Urinary bladder (tissue), 4 donors: Measurements from ENCODE around the gene YTHDF1. TPM values are rescaled to one million over a fixed set of nuclear protein-coding genes. Genes with fewer than 3 reads are reported as not detected.

ENCODE experiments used
- DNase-seq: peaks from one replicate; pipeline ENCODE4 v3.0.0-alpha.2; 2015; ENCODE audit errors: extremely low spot score
- H3K27ac ChIP-seq: one replicate; pipeline ENCODE4 v1.5.1; 2013; ENCODE audit warnings: low read depth, mild to moderate bottlenecking, moderate library complexity
- H3K36me3 ChIP-seq: one replicate; pipeline ENCODE4 v1.6.1; 2013; ENCODE audit warnings: mild to moderate bottlenecking, moderate library complexity; ENCODE audit not compliant: insufficient read depth
- H3K4me1 ChIP-seq: one replicate; pipeline ENCODE4 v1.6.1; 2013; ENCODE audit warnings: mild to moderate bottlenecking, moderate library complexity; ENCODE audit not compliant: insufficient read depth
- H3K4me3 ChIP-seq: one replicate; pipeline ENCODE4 v1.5.1; 2013; ENCODE audit warnings: low read depth, low read length
- WGBS: extraction: QIAGEN DNeasy Blood & Tissue Kit; methylation state at CpG from one replicate; pipeline ENCODE4 v1.1.7; 2013; 5-methylcytosine and 5-hydroxymethylcytosine counted together
- polyA plus RNA-seq: library from polyadenylated mRNA; stranded (reverse); fragments of 200-250 nt; gene quantifications from one replicate; pipeline ENCODE4 v1.2.3, GENCODE V29; 2013
- total RNA-seq: library from RNA; depleted of rRNA; stranded (reverse); fragments of >200 nt; gene quantifications from one replicate; pipeline ENCODE4 v1.2.3, GENCODE V29; 2014
- donor health status: healthy with polysubstance abuse.
- donor health status: healthy.

Gene YTHDF1
- total and polyA plus RNA-seq, 2 donors = 16.7 to 24.0 TPM

DNA sequence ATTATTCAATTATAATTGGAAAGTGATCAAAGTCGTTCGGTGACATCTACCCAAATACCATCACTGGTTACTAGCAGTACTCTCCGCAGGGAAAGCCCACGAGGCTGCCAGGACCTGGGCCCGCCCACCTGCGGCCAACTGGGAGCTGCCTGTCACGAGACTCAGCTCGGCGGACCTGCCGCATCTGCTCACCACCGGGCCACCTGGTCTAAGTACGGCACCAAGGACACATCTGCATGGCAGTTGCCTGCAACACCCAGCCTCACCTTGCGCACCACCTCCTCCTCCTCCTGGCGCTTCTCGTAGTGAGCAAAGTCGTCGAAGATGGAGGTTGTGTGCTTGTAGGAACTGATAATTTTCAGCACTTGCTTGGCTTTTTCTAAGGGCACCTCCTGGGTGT, 13.9 kb downstream of the YTHDF1 start:
- whole genome bisulfite sequencing = 89% methylated on average over 17 of the region's 17 CpGs
- Histone ChIP-seq H3K4me1 (no peaks in the 10 kb centered on the region), H3K36me3 (peaks cover 5% of the 10 kb centered on the region), H3K4me3 (no peak overlapping the region), H3K27ac (no peak overlapping the region)
- DNase-seq = no peak

DNA sequence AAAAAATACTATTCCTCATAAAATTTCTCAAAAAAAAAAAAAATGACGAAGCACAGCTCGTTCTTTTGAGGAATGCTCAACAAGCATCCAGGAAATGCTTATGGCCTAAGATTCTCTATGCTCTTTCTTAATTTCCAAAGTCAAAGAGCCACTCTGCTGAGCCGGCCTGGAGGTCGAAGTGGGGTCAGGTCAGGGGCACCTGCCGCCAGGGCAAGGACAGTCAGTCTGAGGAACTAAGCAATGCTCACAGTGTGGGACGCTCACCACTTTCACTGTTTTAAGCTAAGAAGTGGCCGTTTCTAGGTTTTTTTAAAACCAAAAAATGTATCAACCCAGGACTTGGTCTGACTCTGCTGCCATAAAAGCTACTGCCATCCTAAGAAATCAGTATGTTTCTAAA, 17.3 kb downstream of the YTHDF1 start:
- H3K27ac ChIP-seq = no peak overlapping the region
- no peak for DNase-seq
- H3K4me1 ChIP-seq = no peaks in the 10 kb centered on the region
- 65% methylated on average over 7 of the region's 7 CpGs for WGBS
- no peak overlapping the region for H3K4me3 ChIP-seq
- H3K36me3 ChIP-seq = peaks cover 3% of the 10 kb centered on the region

DNA sequence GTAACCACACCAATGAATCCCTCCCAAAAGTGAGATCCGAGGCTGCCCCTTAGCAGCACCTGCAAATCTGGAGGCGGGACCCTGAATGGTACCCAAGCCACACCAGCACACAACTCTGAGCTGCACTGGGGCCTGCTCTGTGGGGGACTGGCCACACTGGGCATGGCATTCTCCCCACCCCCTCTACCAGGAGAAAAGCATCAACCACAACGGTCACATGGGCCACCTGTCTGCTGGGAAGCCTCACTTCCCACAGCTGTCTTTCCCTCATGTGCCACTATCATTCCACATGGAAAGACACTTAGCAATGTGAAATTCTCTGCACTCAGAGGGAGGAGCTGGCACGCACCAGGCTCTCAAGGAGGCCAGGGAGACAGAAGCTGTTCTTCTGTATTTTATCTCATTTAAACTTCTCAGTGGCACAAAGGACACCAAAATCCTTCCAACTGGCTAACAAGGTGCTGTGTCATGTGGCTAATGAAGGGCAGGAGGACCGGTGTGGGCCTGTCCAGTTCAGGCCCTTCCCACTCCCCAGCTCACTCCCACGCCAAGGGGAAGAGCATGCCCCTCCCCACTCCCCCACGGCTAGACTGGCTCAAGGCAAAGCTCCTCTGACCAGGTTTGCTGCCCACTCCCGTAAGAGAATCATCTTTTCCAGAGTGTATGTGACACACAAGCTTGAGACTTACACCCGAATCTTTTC, 19.0 kb downstream of the YTHDF1 start:
- Histone ChIP-seq H3K4me1 (no peaks in the 10 kb centered on the region), H3K4me3 (no peak overlapping the region), H3K27ac (no peak overlapping the region), H3K36me3 (no peaks in the 10 kb centered on the region)
- WGBS = 74% methylated on average over 9 of the region's 9 CpGs
- DNase-seq = no peak

DNA sequence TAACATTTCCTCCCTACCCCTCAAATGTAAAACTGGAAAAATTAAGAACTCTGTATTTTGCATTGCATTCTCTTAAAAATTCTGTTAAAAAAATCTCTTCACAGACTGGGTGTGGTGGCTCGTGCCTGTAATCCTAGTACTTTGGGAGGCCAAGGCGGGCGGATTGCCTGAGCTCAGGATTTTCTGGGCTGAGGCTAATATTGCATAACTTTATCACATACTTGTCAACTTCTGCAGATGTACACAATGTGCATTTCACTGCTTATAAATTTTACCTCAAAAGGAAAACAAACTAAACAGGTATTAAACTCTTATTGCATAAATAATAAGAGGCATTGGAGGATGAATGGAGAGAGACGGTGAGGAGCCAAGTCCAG, 21.1 kb downstream of the YTHDF1 start:
- Histone ChIP-seq H3K27ac (no peak overlapping the region), H3K36me3 (no peaks in the 10 kb centered on the region), H3K4me3 (no peak overlapping the region), H3K4me1 (no peaks in the 10 kb centered on the region)
- WGBS = 85% methylated on average over 4 of the region's 4 CpGs
- no peak for DNase-seq

DNA sequence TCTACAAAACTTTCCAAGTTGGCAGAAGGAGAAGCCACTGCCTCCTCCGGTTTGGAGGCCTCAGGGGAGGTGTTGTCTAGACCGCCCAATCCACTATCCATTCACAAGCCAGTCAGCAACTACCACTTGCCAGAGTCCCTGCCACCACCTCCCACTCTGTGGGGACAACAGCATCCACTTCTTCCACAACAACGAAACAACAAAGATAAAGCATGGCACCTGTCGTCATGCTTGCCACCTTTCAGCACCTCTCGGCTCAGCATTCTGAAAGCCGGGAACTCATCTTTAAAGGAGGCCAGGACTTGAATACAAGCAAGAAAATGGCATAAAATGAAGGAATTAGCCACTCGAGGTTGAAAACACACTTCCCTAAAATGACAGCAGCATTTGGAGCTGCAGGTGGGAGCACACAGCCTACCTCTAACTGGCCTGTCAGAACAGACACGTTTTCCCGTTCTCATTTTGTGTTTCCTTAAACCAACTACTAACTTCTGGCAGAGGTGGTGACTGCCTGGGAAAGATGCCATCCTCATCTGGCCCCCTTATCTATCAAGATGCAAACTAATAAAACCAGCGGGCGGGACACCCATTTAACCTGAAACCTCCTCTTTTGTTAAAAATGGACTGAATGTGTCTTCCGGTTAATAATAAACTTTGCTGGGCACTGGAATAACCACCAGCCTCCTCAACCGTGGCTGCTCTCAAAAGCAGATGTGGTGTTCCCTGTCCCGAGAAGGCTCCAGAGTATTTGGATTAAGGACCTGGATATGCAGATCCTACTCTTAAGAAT, 21.7 kb downstream of the YTHDF1 start:
- 79% methylated on average over 14 of the region's 14 CpGs for WGBS
- no peak for DNase-seq

DNA sequence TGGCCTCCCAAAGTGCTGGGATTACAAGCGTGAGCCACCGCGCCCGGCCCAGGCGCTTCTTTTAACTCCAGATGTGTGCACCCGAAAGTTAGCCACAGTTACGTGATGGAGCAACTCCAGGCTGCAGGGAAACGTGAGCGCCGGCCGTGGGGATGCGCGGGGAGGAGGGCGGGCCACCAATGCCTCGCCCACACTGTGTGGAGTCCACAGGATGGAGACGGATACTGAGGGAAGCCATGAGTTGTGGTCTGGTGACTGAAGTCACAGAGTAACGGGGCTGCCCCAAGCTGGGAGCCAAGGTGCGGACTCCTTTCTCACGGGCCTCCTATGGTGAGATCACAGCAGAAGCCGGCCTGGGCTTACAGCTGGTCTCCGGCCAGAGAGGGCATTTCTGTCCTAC, 23.2 kb downstream of the YTHDF1 start:
- Histone ChIP-seq H3K4me3 (no peak overlapping the region), H3K4me1 (no peaks in the 10 kb centered on the region), H3K36me3 (no peaks in the 10 kb centered on the region), H3K27ac (no peak overlapping the region)
- 91% methylated on average over 21 of the region's 21 CpGs for WGBS
- no peak for DNase-seq

More for the DNA sequence above, 21.7 kb downstream of the YTHDF1 start:
- Histone ChIP-seq H3K36me3 (no peaks in the 10 kb centered on the region), H3K4me3 (no peak overlapping the region), H3K4me1 (no peaks in the 10 kb centered on the region), H3K27ac (no peak overlapping the region)

DNA sequence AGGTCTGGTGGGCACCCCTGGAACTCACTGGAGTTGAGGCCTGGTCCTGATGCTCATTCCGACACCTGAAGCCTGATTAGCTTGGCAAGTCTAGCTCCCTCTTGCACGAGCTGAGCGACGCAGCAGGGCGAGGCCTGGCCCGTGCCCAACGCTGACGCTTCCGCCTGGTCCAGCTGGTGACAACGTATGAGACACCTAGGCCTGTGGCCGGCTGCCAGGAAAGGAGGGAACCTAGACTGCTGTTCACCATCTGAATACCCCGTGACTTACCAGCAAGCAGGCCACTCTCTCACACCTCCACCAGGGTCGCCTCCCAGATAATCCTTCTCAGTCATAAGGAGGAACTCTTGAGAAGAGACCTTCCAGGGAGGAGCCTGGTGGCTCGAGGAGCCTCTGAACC, 24.5 kb downstream of the YTHDF1 start:
- Histone ChIP-seq H3K36me3 (no peaks in the 10 kb centered on the region), H3K4me3 (no peak overlapping the region), H3K4me1 (no peaks in the 10 kb centered on the region), H3K27ac (no peak overlapping the region)
- 61% methylated on average over 14 of the region's 14 CpGs for WGBS
- no peak for DNase-seq

DNA sequence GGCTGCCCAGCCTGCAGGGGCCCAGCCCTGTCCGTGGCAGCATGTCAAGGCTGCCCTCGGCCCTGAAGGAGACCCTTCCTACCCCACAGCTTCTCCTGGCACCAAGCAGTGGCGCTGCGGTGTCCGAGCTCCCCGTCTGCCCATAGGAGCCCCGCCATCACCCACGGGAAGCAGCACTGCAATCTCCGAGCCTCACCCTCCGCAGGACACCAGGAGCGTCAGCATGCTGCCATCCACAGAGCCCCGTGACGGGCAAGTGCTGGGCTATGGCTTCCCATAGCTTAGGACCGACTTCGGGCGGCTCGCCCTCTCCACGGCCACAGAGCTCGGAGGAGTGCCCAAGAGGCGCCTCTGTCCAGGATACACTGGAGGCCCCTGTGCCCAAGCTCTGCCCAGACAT, 25.1 kb downstream of the YTHDF1 start:
- WGBS = 86% methylated on average over 20 of the region's 20 CpGs
- H3K36me3 ChIP-seq = no peaks in the 10 kb centered on the region
- no peaks in the 10 kb centered on the region for H3K4me1 ChIP-seq
- no peak overlapping the region for H3K27ac ChIP-seq
- no peak overlapping the region for H3K4me3 ChIP-seq
- DNase-seq = no peak

DNA sequence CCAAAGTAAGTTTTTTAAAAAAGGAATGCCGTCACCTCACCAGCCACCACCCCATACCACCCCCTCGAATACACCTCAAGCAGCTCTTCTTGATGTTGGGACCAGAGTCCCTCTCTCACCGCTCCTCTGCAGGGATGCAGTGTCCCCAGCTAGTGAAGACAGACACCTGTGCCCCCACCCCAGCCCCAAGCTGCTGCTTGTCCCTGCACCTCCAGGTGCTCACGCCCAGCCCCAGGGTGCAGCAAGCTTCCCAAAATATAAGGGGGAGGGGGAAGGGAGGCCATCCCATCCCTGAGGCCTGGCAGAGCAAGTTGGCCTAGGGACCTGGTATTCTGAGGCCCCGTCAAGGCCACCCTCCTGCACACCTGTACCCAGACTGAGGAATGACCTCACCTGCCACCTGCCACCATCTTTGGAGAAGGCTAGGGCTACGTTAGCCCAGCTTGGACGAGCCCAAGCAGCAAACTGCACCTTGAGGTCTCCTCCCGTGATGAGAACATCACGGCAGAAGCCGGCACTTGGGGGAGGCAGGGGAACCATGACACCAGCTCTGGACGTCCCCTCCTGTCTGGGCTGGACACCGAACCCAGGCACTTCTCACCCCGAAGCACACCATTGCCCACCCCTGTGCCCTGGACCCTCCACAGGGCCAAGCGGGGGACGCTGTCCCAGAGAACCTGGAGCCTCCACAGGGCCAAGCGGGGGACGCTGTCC, 25.9 kb downstream of the YTHDF1 start:
- WGBS = 87% methylated on average over 17 of the region's 17 CpGs

DNA sequence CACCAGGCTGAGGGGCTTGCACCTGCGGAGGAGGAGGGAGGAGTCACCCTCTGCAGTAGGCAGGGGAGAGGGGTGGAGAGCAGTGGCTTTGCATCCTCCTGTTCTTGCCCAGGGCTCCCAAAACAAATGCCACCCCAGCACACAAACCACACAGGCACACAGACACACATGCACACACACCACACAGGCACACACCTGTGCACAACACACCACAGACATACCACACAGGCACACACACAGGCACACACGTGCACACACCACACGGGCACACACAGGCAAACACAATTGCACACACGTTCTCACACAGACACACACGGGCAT, 26.6 kb downstream of the YTHDF1 start:
- DNase-seq = no peak
- H3K4me1 ChIP-seq = no peaks in the 10 kb centered on the region
- H3K4me3 ChIP-seq = no peak overlapping the region
- WGBS = 85% methylated on average over 5 of the region's 5 CpGs
- no peak overlapping the region for H3K27ac ChIP-seq
- H3K36me3 ChIP-seq = no peaks in the 10 kb centered on the region

More for the DNA sequence above, 25.9 kb downstream of the YTHDF1 start:
- Histone ChIP-seq H3K27ac (no peak overlapping the region), H3K36me3 (no peaks in the 10 kb centered on the region), H3K4me3 (no peak overlapping the region), H3K4me1 (no peaks in the 10 kb centered on the region)
- no peak for DNase-seq

DNA sequence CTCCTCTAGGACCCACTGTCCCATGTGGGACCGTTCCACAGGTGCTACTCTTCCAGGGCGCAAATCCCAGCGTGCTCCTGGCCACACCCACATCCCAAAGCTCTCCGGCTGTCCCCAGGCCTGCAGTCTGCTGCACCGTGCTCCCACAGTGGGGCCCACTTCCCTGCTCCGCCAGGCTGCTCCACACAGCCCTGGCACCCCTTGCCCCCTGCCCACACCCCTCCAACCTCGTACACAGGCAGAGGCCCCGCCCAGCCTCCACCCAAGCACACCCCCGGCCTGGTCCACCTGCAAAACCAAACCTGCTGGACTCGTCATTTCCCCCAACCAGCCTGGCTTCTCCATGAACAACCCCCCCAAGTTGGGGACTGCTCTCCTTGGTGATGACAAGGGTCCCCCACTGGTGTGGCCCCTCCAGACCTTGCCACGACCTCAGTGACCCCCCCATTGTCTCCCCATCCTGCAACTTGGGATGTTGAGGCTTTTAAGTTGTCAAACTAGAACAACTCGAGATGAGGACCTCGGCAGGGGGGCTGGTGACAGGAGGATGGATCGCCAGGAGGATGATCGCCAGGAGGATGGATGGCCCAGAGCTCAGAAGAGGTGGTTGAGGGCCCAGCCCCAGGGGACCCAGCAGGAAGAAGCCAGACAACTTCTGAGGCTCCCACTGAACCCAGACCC, 27.1 kb downstream of the YTHDF1 start:
- no peak for DNase-seq
- Histone ChIP-seq H3K27ac (no peak overlapping the region), H3K36me3 (no peaks in the 10 kb centered on the region), H3K4me3 (no peak overlapping the region), H3K4me1 (no peaks in the 10 kb centered on the region)
- 59% methylated on average over 15 of the region's 15 CpGs for WGBS

DNA sequence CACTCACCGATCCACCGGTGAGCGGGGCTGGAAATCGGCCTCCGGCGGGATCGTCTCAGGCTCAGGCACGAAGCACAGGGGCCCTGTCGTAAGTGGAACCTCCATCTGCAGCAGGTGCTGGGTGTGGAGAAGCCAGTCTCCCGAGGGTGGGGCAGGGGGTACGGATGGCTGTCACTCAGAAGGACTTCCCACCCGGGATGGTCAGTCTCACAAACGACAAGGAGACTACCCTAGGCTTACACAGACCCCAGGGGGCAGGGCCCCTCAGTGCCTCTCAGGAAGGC, 27.8 kb downstream of the YTHDF1 start:
- WGBS = 79% methylated on average over 13 of the region's 13 CpGs
- Histone ChIP-seq H3K4me1 (no peaks in the 10 kb centered on the region), H3K4me3 (no peak overlapping the region), H3K27ac (no peak overlapping the region), H3K36me3 (no peaks in the 10 kb centered on the region)
- DNase-seq = no peak

DNA sequence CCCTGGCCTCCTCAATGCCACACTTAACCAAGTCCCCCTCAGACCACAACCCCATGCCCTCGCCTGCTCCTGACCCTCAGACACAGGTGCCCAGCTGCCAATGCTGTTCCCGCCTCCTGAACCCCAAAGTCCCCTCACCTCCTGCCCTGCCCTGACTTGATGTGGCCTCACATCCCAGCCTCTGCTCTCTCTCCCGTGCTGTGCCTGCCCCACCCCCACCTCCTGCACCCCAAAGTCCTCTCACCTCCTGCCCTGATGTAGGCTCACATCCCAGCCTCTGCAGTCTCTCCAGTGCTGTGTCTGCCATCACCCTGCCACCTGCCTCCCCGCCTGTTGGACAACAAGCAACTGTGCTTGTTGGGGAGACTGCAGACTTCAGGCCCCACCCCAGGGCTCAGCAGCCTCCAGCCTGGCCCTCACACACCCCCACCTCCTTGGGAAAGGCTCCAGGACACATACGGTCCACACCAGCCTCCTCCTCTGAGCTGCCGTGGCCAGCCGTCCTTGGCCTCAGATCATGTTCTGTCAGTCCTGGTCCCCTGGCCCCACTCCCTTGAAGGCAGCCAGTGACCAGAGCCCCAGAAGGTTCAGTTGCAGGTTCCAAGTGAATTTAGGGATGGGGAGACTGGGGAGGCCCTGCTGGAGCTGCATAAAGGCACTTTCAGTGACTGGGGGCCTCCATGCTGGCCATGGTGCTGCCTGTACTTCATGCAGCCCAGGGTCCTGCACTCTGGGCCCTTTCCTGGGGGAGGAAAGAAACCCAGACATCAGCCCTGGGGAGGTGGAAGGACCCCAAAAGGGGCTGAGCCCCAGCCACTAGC, 28.4 kb downstream of the YTHDF1 start:
- WGBS = 71% methylated on average over 7 of the region's 7 CpGs
- Histone ChIP-seq H3K4me3 (no peak overlapping the region), H3K36me3 (no peaks in the 10 kb centered on the region), H3K4me1 (no peaks in the 10 kb centered on the region), H3K27ac (no peak overlapping the region)
- no peak for DNase-seq
